ENCODE measurements around the gene CDC73.

Gene CDC73

DNA sequence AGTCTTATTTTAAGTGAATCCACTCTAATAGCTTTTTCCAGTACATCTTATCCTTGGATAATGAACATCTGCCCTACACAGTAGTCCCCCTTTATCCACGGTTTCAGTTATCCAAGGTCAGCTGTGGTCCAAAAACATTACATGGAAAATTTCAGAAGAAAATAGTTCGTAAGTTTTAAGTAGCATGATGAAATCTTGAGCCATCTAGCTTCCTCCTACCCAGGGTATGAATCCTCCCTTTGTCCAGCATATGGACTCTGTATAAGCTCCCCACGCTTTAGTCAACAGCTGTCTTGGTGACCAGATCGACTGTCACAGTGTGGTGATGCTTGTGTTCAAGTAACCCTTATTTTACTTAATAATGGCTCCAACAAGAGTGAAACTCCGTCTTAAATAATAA lies 19.2 kb upstream of the CDC73 start:
- Histone ChIP-seq H3K27me3 (ENCODE audit: low read length) (no peaks in the 10 kb centered on the region), H3K4me2 (ENCODE audit: low read depth, low read length, poor library complexity, severe bottlenecking) (no peak overlapping the region), H3K79me2 (ENCODE audit: insufficient read depth, low read length) (peaks cover 24% of the 10 kb centered on the region), H3K9me2 (replicated peaks; ENCODE audit: insufficient read depth, low read length) (no peaks in the 10 kb centered on the region), H3F3A (ENCODE audit: insufficient read depth) (peaks cover 8% of the 10 kb centered on the region; the same call in 1 of the 2 replicates), H2AFZ (ENCODE audit: low read depth, low read length, severe bottlenecking) (no peak overlapping the region), H3K36me3 (ENCODE audit: low read length) (no peaks in the 10 kb centered on the region; the same call in 1 of the 2 replicates), H3K9ac (ENCODE audit: low read length) (no peak overlapping the region), H3K4me3 (ENCODE audit: insufficient read depth, low read length, poor library complexity, severe bottlenecking) (no peak overlapping the region), H3K27ac (ENCODE audit: low read depth, low read length) (no peak overlapping the region), H3K9me3 (ENCODE audit: insufficient read depth, low read length) (no peaks in the 10 kb centered on the region), H4K20me1 (ENCODE audit: low read depth, low read length) (no peaks in the 10 kb centered on the region)
- no peak for TF ChIP-seq EZH2phosphoT487 (conservative IDR thresholded peaks at IDR 0.05; ENCODE audit: low read length)
- TF ChIP-seq, protein P1, sequence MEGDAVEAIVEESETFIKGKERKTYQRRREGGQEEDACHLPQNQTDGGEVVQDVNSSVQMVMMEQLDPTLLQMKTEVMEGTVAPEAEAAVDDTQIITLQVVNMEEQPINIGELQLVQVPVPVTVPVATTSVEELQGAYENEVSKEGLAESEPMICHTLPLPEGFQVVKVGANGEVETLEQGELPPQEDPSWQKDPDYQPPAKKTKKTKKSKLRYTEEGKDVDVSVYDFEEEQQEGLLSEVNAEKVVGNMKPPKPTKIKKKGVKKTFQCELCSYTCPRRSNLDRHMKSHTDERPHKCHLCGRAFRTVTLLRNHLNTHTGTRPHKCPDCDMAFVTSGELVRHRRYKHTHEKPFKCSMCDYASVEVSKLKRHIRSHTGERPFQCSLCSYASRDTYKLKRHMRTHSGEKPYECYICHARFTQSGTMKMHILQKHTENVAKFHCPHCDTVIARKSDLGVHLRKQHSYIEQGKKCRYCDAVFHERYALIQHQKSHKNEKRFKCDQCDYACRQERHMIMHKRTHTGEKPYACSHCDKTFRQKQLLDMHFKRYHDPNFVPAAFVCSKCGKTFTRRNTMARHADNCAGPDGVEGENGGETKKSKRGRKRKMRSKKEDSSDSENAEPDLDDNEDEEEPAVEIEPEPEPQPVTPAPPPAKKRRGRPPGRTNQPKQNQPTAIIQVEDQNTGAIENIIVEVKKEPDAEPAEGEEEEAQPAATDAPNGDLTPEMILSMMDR (IDR thresholded peaks at IDR 0.05; ENCODE audit: insufficient read depth, low read length, poor library complexity, severe bottlenecking): no peak

DNA sequence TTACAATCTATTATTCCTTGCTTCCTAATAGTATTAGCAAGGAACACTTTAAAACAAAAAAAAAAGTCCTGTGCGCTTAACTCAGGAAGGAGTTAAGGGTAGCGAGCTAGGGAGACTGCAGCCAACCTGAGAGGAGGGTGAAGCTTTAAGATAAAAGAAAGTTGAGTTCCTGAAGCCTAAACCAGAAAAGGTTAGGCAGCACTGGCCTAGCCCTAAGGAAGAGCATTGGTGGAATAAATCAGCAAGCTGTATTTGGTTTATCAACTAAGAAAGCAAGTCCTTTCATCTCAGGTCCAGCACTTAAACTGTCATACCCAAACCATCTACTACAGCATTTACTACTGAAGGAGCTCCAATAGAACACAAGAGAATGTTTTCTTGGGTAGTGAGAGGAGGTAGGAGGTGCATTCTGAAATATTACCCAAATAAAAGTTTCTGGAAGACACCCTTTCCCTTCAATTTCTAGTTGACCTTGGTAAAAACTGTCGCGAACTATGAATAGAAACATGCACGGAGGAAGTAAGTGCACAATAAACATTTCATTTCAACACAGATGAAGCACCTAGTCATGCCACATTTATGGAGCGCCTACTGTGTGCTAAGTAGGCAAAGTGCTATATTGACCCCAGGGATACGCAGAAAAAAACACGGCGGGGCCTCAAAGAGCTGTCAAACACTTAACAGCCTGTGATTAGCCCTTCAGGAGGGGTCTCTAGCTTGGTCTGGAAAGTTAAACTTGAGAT lies 17.9 kb upstream of the CDC73 start:
- Histone ChIP-seq H2AFZ (ENCODE audit: low read depth, low read length, severe bottlenecking) (peak overlapping the region; percentile 90), H4K20me1 (ENCODE audit: low read depth, low read length) (no peaks in the 10 kb centered on the region), H3K9ac (ENCODE audit: low read length) (peak overlapping the region; percentile 67), H3K27me3 (ENCODE audit: low read length) (no peaks in the 10 kb centered on the region), H3K9me3 (ENCODE audit: insufficient read depth, low read length) (no peaks in the 10 kb centered on the region), H3K4me3 (ENCODE audit: insufficient read depth, low read length, poor library complexity, severe bottlenecking) (peak overlapping the region; percentile 81), H3K4me2 (ENCODE audit: low read depth, low read length, poor library complexity, severe bottlenecking) (peak overlapping the region; percentile 85), H3K36me3 (ENCODE audit: low read length) (no peaks in the 10 kb centered on the region; the same call in 1 of the 2 replicates), H3K79me2 (ENCODE audit: insufficient read depth, low read length) (peaks cover 24% of the 10 kb centered on the region), H3F3A (ENCODE audit: insufficient read depth) (peaks cover 8% of the 10 kb centered on the region; the same call in 1 of the 2 replicates), H3K27ac (ENCODE audit: low read depth, low read length) (no peak overlapping the region), H3K9me2 (replicated peaks; ENCODE audit: insufficient read depth, low read length) (no peaks in the 10 kb centered on the region)
- TF ChIP-seq EZH2phosphoT487 (conservative IDR thresholded peaks at IDR 0.05; ENCODE audit: low read length): no peak
- TF ChIP-seq, protein P1 (IDR thresholded peaks at IDR 0.05; ENCODE audit: insufficient read depth, low read length, poor library complexity, severe bottlenecking): no peak

DNA sequence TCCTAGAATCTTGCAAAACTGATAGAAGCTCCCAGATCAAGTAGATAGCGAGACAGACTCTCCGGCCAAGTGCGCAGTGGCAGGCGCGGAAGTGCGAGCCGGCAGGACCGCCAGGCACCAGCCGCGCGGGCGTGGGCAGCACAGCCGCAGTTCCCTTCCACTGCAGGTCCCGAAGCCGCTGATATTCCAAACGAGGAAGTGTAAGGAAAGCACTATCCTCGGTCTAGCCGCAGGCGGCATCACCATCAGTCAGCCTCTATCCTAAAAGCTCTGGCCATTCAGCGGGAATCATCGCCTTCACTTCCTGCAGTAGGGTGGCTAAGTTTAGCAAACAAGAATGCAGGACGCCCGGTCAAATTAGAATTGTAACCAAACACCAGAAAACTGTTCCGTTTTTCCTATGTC lies 17.3 kb upstream of the CDC73 start:
- H3K9me3 ChIP-seq (ENCODE audit: insufficient read depth, low read length): no peaks in the 10 kb centered on the region
- peak overlapping the region; percentile 81 for H3K4me3 ChIP-seq (ENCODE audit: insufficient read depth, low read length, poor library complexity, severe bottlenecking)
- no peaks in the 10 kb centered on the region for H3K27me3 ChIP-seq (ENCODE audit: low read length)
- H3K36me3 ChIP-seq (ENCODE audit: low read length): no peaks in the 10 kb centered on the region; the same call in 1 of the 2 replicates
- no peaks in the 10 kb centered on the region for H3K9me2 ChIP-seq (replicated peaks; ENCODE audit: insufficient read depth, low read length)
- peak overlapping the region; percentile 90 for H2AFZ ChIP-seq (ENCODE audit: low read depth, low read length, severe bottlenecking)
- H3K4me2 ChIP-seq (ENCODE audit: low read depth, low read length, poor library complexity, severe bottlenecking): peak overlapping the region; percentile 85
- peaks cover 24% of the 10 kb centered on the region for H3K79me2 ChIP-seq (ENCODE audit: insufficient read depth, low read length)
- peaks cover 8% of the 10 kb centered on the region; the same call in 1 of the 2 replicates for H3F3A ChIP-seq (ENCODE audit: insufficient read depth)
- TF ChIP-seq, protein P1 (IDR thresholded peaks at IDR 0.05; ENCODE audit: insufficient read depth, low read length, poor library complexity, severe bottlenecking): no peak
- no peak for TF ChIP-seq EZH2phosphoT487 (conservative IDR thresholded peaks at IDR 0.05; ENCODE audit: low read length)
- no peak overlapping the region for H3K27ac ChIP-seq (ENCODE audit: low read depth, low read length)
- H4K20me1 ChIP-seq (ENCODE audit: low read depth, low read length): no peaks in the 10 kb centered on the region
- peak overlapping the region; percentile 67 for H3K9ac ChIP-seq (ENCODE audit: low read length)

Measured in SU-DHL-6 (cell line).